ENCODE results near the gene ETV5. TPM values are rescaled to one million over a fixed set of nuclear protein-coding genes. Genes with fewer than 3 reads are reported as not detected.

Gene ETV5
- total RNA-seq, 2 donors from 2014 or later = 56.4 to 84.1 TPM

GRCh38 chr3:186121968-186122367 is 13.1 kb upstream of the ETV5 start:
- Mint-ChIP-seq H3K27ac (peak overlapping the region; percentile 19), H3K27me3 (ENCODE audit: insufficient read depth) (peaks cover 37% of the 10 kb centered on the region), H3K4me1 (peaks cover 34% of the 10 kb centered on the region), H3K36me3 (ENCODE audit: low read depth) (no peaks in the 10 kb centered on the region), H3K4me3 (peak overlapping the region; percentile 7), H3K9me3 (no peaks in the 10 kb centered on the region)
- H3K4me3 ChIP-seq (ENCODE audit: low read length) = no peak overlapping the region
- H3K4me1 ChIP-seq (ENCODE audit: control insufficient read depth, insufficient read depth, low read length) = peaks cover 7% of the 10 kb centered on the region
- no peaks in the 10 kb centered on the region for H3K27me3 ChIP-seq (ENCODE audit: control insufficient read depth, insufficient read depth, low read length, poor library complexity, severe bottlenecking)
- H3K9me3 ChIP-seq (ENCODE audit: control insufficient read depth, low read length) = no peaks in the 10 kb centered on the region
- H3K36me3 ChIP-seq (ENCODE audit: control insufficient read depth, insufficient read depth, low read length) = no peaks in the 10 kb centered on the region
- no peak overlapping the region for H3K27ac ChIP-seq (ENCODE audit: low read depth, low read length)
- TF ChIP-seq, protein P1, sequence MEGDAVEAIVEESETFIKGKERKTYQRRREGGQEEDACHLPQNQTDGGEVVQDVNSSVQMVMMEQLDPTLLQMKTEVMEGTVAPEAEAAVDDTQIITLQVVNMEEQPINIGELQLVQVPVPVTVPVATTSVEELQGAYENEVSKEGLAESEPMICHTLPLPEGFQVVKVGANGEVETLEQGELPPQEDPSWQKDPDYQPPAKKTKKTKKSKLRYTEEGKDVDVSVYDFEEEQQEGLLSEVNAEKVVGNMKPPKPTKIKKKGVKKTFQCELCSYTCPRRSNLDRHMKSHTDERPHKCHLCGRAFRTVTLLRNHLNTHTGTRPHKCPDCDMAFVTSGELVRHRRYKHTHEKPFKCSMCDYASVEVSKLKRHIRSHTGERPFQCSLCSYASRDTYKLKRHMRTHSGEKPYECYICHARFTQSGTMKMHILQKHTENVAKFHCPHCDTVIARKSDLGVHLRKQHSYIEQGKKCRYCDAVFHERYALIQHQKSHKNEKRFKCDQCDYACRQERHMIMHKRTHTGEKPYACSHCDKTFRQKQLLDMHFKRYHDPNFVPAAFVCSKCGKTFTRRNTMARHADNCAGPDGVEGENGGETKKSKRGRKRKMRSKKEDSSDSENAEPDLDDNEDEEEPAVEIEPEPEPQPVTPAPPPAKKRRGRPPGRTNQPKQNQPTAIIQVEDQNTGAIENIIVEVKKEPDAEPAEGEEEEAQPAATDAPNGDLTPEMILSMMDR (conservative IDR thresholded peaks at IDR 0.05) = no peak
- H3K9ac ChIP-seq (ENCODE audit: extremely low read depth, low read length, poor library complexity, severe bottlenecking) = peak overlapping the region; percentile 12
- DNase-seq = peak; percentile 91
- 33% methylated on average over 1 to 2 of the region's 2 CpGs for WGBS, 2 experiments (ENCODE audit: insufficient coverage in 1 of 2, insufficient read length in 1 of 2)

DNA sequence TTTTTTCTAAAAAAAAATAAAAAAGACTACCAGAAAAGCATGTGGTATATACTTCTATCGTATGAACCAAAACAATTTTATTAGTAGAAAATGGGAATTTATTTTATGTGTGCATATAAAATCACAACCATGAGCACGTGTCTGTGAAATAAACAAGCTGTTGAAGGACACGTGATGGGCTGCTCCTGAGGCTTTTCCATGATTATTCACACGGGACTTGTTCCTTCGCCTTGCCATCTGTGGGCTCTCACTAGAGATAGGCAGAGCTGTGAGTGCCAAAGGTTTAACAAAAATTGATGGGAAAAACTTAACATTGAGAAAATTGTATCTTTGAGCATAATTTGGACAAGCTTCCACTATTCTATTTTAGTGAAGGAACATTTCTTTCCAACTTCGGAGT is 12.4 kb upstream of the ETV5 start:
- H3K4me1 Mint-ChIP-seq = peaks cover 34% of the 10 kb centered on the region
- Histone ChIP-seq H3K4me1 (ENCODE audit: control insufficient read depth, insufficient read depth, low read length) (peaks cover 7% of the 10 kb centered on the region), H3K9ac (ENCODE audit: extremely low read depth, low read length, poor library complexity, severe bottlenecking) (no peak overlapping the region), H3K4me3 (ENCODE audit: low read length) (no peak overlapping the region), H3K9me3 (ENCODE audit: control insufficient read depth, low read length) (no peaks in the 10 kb centered on the region), H3K27ac (ENCODE audit: low read depth, low read length) (no peak overlapping the region), H3K36me3 (ENCODE audit: control insufficient read depth, insufficient read depth, low read length) (no peaks in the 10 kb centered on the region), H3K27me3 (ENCODE audit: control insufficient read depth, insufficient read depth, low read length, poor library complexity, severe bottlenecking) (no peaks in the 10 kb centered on the region)
- no peak overlapping the region for H3K4me3 Mint-ChIP-seq
- no peak for DNase-seq
- H3K27me3 Mint-ChIP-seq (ENCODE audit: insufficient read depth) = peaks cover 41% of the 10 kb centered on the region
- TF ChIP-seq, protein P1 (conservative IDR thresholded peaks at IDR 0.05) = no peak
- H3K27ac Mint-ChIP-seq = no peak overlapping the region
- H3K36me3 Mint-ChIP-seq (ENCODE audit: low read depth) = no peaks in the 10 kb centered on the region
- no peaks in the 10 kb centered on the region for H3K9me3 Mint-ChIP-seq
- WGBS, 2 experiments (ENCODE audit: insufficient coverage in 1 of 2, insufficient read length in 1 of 2) = 95% methylated on average over 6 of the region's 6 CpGs; no CpG with 5 or more reads in 1 of the 2 experiments

GRCh38 chr3:186119499-186119898 is 10.6 kb upstream of the ETV5 start:
- TF ChIP-seq, protein P1 (conservative IDR thresholded peaks at IDR 0.05) = no peak
- no peak overlapping the region for H3K27ac Mint-ChIP-seq
- H3K9me3 Mint-ChIP-seq = no peaks in the 10 kb centered on the region
- H3K36me3 Mint-ChIP-seq (ENCODE audit: low read depth) = no peaks in the 10 kb centered on the region
- no peaks in the 10 kb centered on the region for H3K9me3 ChIP-seq (ENCODE audit: control insufficient read depth, low read length)
- H3K4me1 Mint-ChIP-seq = peaks cover 27% of the 10 kb centered on the region
- no peaks in the 10 kb centered on the region for H3K36me3 ChIP-seq (ENCODE audit: control insufficient read depth, insufficient read depth, low read length)
- no peak overlapping the region for H3K4me3 Mint-ChIP-seq
- no peak for DNase-seq
- peaks cover 7% of the 10 kb centered on the region for H3K4me1 ChIP-seq (ENCODE audit: control insufficient read depth, insufficient read depth, low read length)
- H3K4me3 ChIP-seq (ENCODE audit: low read length) = no peak overlapping the region
- H3K27me3 Mint-ChIP-seq (ENCODE audit: insufficient read depth) = peaks cover 59% of the 10 kb centered on the region
- H3K27me3 ChIP-seq (ENCODE audit: control insufficient read depth, insufficient read depth, low read length, poor library complexity, severe bottlenecking) = peaks cover 17% of the 10 kb centered on the region
- no peak overlapping the region for H3K9ac ChIP-seq (ENCODE audit: extremely low read depth, low read length, poor library complexity, severe bottlenecking)
- WGBS, 2 experiments (ENCODE audit: insufficient coverage in 1 of 2, insufficient read length in 1 of 2) = 90 to 100% methylated on average over 2 to 4 of the region's 4 CpGs
- no peak overlapping the region for H3K27ac ChIP-seq (ENCODE audit: low read depth, low read length)

All from endodermal cell (in vitro differentiated cells).